PC-3 (cell line): ENCODE results near the gene CEP112. TPM values are rescaled to one million over a fixed set of nuclear protein-coding genes. Genes with fewer than 3 reads are reported as not detected.

Experiments
- ATAC-seq: fragments of 200-7000 bp; cut with Tn5 transposase; 2 replicates; pipeline ENCODE4 v1.9.1; 2020; ENCODE audit warnings: mild to moderate bottlenecking, moderate library complexity
- BruUV-seq: library from RNA; stranded (reverse); fragments of 400-500 nt; replicated peaks from 2 replicates; lab custom pipeline; 2021; lab: Mats Ljungman, UMichigan
- CTCF ChIA-PET: fragments of 300-600 bp; sonication (Branson Sonifier 250); formaldehyde crosslinking; loops from one replicate; lab custom pipeline; 2022; ENCODE audit warnings: antibody characterized with exemption; lab: Charles Lee
- POLR2A ChIA-PET: fragments of 300-600 bp; sonication (Branson Sonifier 250); formaldehyde crosslinking; loops from one replicate; lab custom pipeline; 2022; ENCODE audit warnings: antibody characterized with exemption; ENCODE audit not compliant: unreplicated experiment; lab: Charles Lee
- DNase-seq: peaks from one replicate; pipeline ENCODE4 v3.0.0-alpha.2; 2015
- H2AFZ ChIP-seq: fragments of 300-600 bp; sonication (generic); 2 replicates; pipeline ENCODE4 v1.6.0; 2016; ENCODE audit warnings: antibody characterized with exemption, low read length
- H3F3A ChIP-seq: fragments of 300-600 bp; sonication (generic); one replicate; pipeline ENCODE4 v1.6.0; 2017; ENCODE audit warnings: antibody characterized with exemption, low read length, control low read depth, mild to moderate bottlenecking; ENCODE audit not compliant: unreplicated experiment
- H3K27ac ChIP-seq: fragments of 300-600 bp; sonication (generic); 2 replicates; pipeline ENCODE4 v1.5.1; 2016; ENCODE audit warnings: mild to moderate bottlenecking, low read length
- H3K27me3 ChIP-seq: fragments of 300-600 bp; sonication (generic); 2 replicates; pipeline ENCODE4 v1.6.1; 2016; ENCODE audit warnings: low read length, mixed read lengths
- H3K36me3 ChIP-seq: fragments of 300-600 bp; sonication (generic); 2 replicates; pipeline ENCODE4 v1.6.1; 2016; ENCODE audit warnings: low read depth, mixed run types, low read length, mixed read lengths
- H3K4me1 ChIP-seq: fragments of 300-600 bp; sonication (generic); 2 replicates; pipeline ENCODE4 v1.5.1; 2016; ENCODE audit warnings: low read length; ENCODE audit not compliant: insufficient read depth
- H3K4me2 ChIP-seq: fragments of 300-600 bp; sonication (generic); 2 replicates; pipeline ENCODE4 v1.6.0; 2016; ENCODE audit warnings: low read length
- H3K4me3 ChIP-seq: fragments of 300-600 bp; sonication (generic); 2 replicates; pipeline ENCODE4 v1.5.1; 2016; ENCODE audit warnings: mild to moderate bottlenecking, low read length, mixed read lengths
- H3K79me2 ChIP-seq: fragments of 300-600 bp; sonication (generic); 2 replicates; pipeline ENCODE4 v1.6.1; 2017; ENCODE audit warnings: low read length, mixed read lengths
- H3K9ac ChIP-seq: fragments of 300-600 bp; sonication (generic); 2 replicates; pipeline ENCODE4 v1.6.0; 2016; ENCODE audit warnings: mild to moderate bottlenecking, low read length
- H3K9me2 ChIP-seq: fragments of 300-600 bp; sonication (generic); replicated peaks from 2 replicates; pipeline ENCODE4 v1.6.1; 2016; ENCODE audit warnings: mixed run types, low read length, mixed read lengths
- H3K9me3 ChIP-seq: fragments of 300-600 bp; sonication (generic); 2 replicates; pipeline ENCODE4 v1.6.1; 2016; ENCODE audit warnings: low read length, mixed read lengths
- H4K20me1 ChIP-seq: fragments of 300-600 bp; sonication (generic); 2 replicates; pipeline ENCODE4 v1.6.1; 2016; ENCODE audit warnings: low read length, mixed read lengths
- CTCF ChIP-seq: fragments of 300-600 bp; sonication (generic); conservative IDR thresholded peaks from 2 replicates; pipeline ENCODE4 v1.5.1; 2017; ENCODE audit warnings: antibody characterized with exemption, low read depth, mild to moderate bottlenecking, low read length
- EZH2 ChIP-seq: fragments of 300-600 bp; sonication (generic); IDR thresholded peaks from one replicate; pipeline ENCODE4 v1.6.1; 2017; ENCODE audit warnings: antibody characterized with exemption, mild to moderate bottlenecking, low read length; ENCODE audit not compliant: unreplicated experiment
- EZH2phosphoT487 ChIP-seq: fragments of 300-600 bp; sonication (generic); IDR thresholded peaks from 2 replicates; pipeline ENCODE4 v1.6.1; 2018; ENCODE audit warnings: mild to moderate bottlenecking, antibody characterized with exemption, low read length, borderline replicate concordance
- intact Hi-C: fragments of 100-400 bp; cut with micrococcal nuclease; formaldehyde crosslinking; loops from 2 replicates; pipeline ENCODE4 v1.9.0; 2023
- total RNA-seq: library from RNA; depleted of rRNA; stranded (reverse); fragments of >200 nt; gene quantifications from 2 replicates; pipeline ENCODE4 v1.2.3, GENCODE V29; 2014

The CEP112 gene
- total RNA-seq, 1 experiment from 2014 or later = 6.5 TPM

- Histone ChIP-seq H3K4me2 (no peak overlapping the region), H2AFZ (no peak overlapping the region), H3K79me2 (no peaks in the 10 kb centered on the region), H3K4me1 (no peaks in the 10 kb centered on the region), H3F3A (no peaks in the 10 kb centered on the region), H3K27me3 (no peaks in the 10 kb centered on the region), H3K27ac (no peak overlapping the region), H3K9me3 (no peaks in the 10 kb centered on the region), H3K4me3 (no peak overlapping the region), H3K9me2 (no peaks in the 10 kb centered on the region), H3K36me3 (no peaks in the 10 kb centered on the region), H3K9ac (no peak overlapping the region), H4K20me1 (no peaks in the 10 kb centered on the region)
- ChIA-PET CTCF (no interaction called here), POLR2A (no interaction called here)
- BruUV-seq = no TSS peak
- intact Hi-C loops = no loop called here
- ATAC-seq (no peak), DNase-seq (no peak)
- TF ChIP-seq EZH2phosphoT487 (no peak), EZH2 (no peak), CTCF (no peak)
These were observed 35.5 kb upstream of the CEP112 start for GRCh38 chr17:66227212-66228045.

GRCh38 chr17:66222798-66223350 lies 30.9 kb upstream of the CEP112 start:
- Histone ChIP-seq H2AFZ (no peak overlapping the region), H3K27ac (no peak overlapping the region), H3K36me3 (no peaks in the 10 kb centered on the region), H3K4me2 (no peak overlapping the region), H3F3A (no peaks in the 10 kb centered on the region), H3K9ac (no peak overlapping the region), H3K9me3 (no peaks in the 10 kb centered on the region), H3K4me1 (no peaks in the 10 kb centered on the region), H3K27me3 (peaks cover 5% of the 10 kb centered on the region; the same call in 1 of the 2 replicates), H3K4me3 (no peak overlapping the region), H3K79me2 (no peaks in the 10 kb centered on the region), H4K20me1 (no peaks in the 10 kb centered on the region), H3K9me2 (no peaks in the 10 kb centered on the region)
- ChIA-PET CTCF (no interaction called here), POLR2A (no interaction called here)
- DNase-seq (no peak), ATAC-seq (no peak)
- no TSS peak for BruUV-seq
- intact Hi-C loops = no loop called here
- TF ChIP-seq CTCF = no peak
- no peak for TF ChIP-seq EZH2phosphoT487
- TF ChIP-seq EZH2 = no peak
